Stomach (tissue), 9 donors: ENCODE results near the gene ZNRF4. TPM values are rescaled to one million over a fixed set of nuclear protein-coding genes. Genes with fewer than 3 reads are reported as not detected.

Experiments
- DNase-seq, 2 donors: peaks; one replicate each; pipeline versions ENCODE4 v3.0.0 to v3.0.0-alpha.2; 2013 to 2019
- H3K27ac ChIP-seq, 5 donors: fragments of 200-600 bp in 4 of 5; sonication (generic) in 4 of 5; one replicate each; pipeline ENCODE4 v1.5.1; 2013 to 2019; ENCODE audit warnings: mild to moderate bottlenecking in 1 of 5, moderate library complexity in 1 of 5
- H3K27me3 ChIP-seq, 3 donors: fragments of 200-600 bp; sonication (generic); one replicate each; pipeline ENCODE4 v1.5.1; 2017 to 2019; ENCODE audit warnings: mixed run types in 1 of 3
- H3K36me3 ChIP-seq, 4 donors: fragments of 200-600 bp; sonication (generic); 1 replicate in 3 of 4; 2 replicates in 1 of 4; pipeline ENCODE4 v1.5.1; 2016 to 2019
- H3K4me1 ChIP-seq, 4 donors: fragments of 200-600 bp; sonication (generic); one replicate each; pipeline ENCODE4 v1.5.1; 2016 to 2019
- H3K4me3 ChIP-seq, 4 donors: fragments of 200-600 bp; sonication (generic) in 3 of 4; one replicate each; pipeline ENCODE4 v1.5.1; 2016 to 2019; ENCODE audit warnings: mild to moderate bottlenecking in 1 of 4
- H3K9me3 ChIP-seq, 4 donors: fragments of 200-600 bp; sonication (generic); one replicate each; pipeline ENCODE4 v1.5.1; 2016 to 2019
- EP300 ChIP-seq: sonication (generic); formaldehyde crosslinking; IDR thresholded peaks from one replicate; pipeline ENCODE4 v1.6.1; 2017; ENCODE audit warnings: antibody characterized with exemption
- POLR2A ChIP-seq, 4 donors: fragments of 450-650 bp; IDR thresholded peaks; one replicate each; pipeline ENCODE4 v1.6.1; 2016; ENCODE audit warnings: antibody characterized with exemption in 4 of 4, control low read depth in 2 of 4, mild to moderate bottlenecking in 1 of 4, moderate library complexity in 1 of 4
- POLR2AphosphoS5 ChIP-seq, 3 donors: sonication (generic); formaldehyde crosslinking; IDR thresholded peaks; one replicate each; pipeline ENCODE4 v1.6.1; 2016; ENCODE audit warnings: antibody characterized with exemption in 3 of 3
- WGBS, 5 donors: extraction: QIAGEN DNeasy Blood & Tissue Kit in 3 of 5; methylation state at CpG; one replicate each; pipeline versions ENCODE4 v1.1.5 to v1.1.7; 2013 to 2018; 5-methylcytosine and 5-hydroxymethylcytosine counted together
- intact Hi-C: fragments of 100-400 bp; cut with DNase I; formaldehyde crosslinking; loops from one replicate; pipeline ENCODE4 v1.15.1; 2023; ENCODE audit warnings: low total_unique reads
- polyA plus RNA-seq, 3 donors: library from polyadenylated mRNA; stranded (reverse); fragments of 200-250 nt; gene quantifications; one replicate each; pipeline ENCODE4 v1.2.3, GENCODE V29; 2013
- total RNA-seq, 5 donors: library from RNA; depleted of rRNA; stranded (reverse); fragments of >200 nt; gene quantifications; one replicate each; pipeline versions ENCODE4 v1.1.0 to v1.2.3, GENCODE V29; 2014 to 2016
- TF ChIP-seq, protein P1 (sequence below), 7 experiments: fragments of 450-650 bp in 4 of 7; fragments of 200-600 bp in 3 of 7; sonication (generic) in 3 of 7; IDR thresholded peaks; one replicate each; pipeline ENCODE4 v1.5.1; 2016 to 2019; ENCODE audit warnings: antibody characterized with exemption in 7 of 7, control low read depth in 2 of 7, mild to moderate bottlenecking in 1 of 7
- donor health status: healthy with polysubstance abuse.
- donor health status: Bipolar disorder and iron deficiency.
- donor health status: healthy.

Gene ZNRF4
- total and polyA plus RNA-seq, 8 donors, result not detected

DNA sequence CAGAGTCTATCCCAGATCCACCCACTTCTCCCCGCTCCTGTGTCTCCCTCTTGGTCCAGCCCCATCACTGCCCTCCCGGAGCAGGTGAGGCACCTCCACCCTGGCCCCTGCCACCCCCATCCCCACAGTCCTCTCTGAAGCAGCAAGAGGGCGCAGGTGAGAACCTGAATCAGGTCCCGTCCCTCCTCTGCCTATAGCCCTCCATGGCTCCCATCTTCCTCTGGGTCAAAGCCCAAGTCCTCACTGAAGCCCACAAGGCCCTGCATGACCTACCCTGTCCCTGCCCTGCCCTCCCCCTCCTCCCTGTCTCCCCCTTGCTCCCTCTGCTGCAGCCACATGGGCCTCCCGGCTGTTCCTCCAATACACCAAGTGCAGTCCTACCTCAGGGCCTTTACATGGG lies 10.8 kb upstream of the ZNRF4 start:
- Histone ChIP-seq H3K27me3 (peaks cover 0 to 55% (median 27%) of the 10 kb centered on the region in 3 donors), H3K9me3 (no peaks in the 10 kb centered on the region), H3K36me3 (no peaks in the 10 kb centered on the region), H3K4me1 (peaks cover 0 to 5% (median 2%) of the 10 kb centered on the region in 4 donors), H3K4me3 (no peak overlapping the region), H3K27ac (no peak overlapping the region)
- intact Hi-C loops, result no loop called here
- no peak for DNase-seq
- WGBS, 5 donors, result 73 to 84% (median 77%) methylated on average over 5 of the region's 5 CpGs
- TF ChIP-seq, protein P1, sequence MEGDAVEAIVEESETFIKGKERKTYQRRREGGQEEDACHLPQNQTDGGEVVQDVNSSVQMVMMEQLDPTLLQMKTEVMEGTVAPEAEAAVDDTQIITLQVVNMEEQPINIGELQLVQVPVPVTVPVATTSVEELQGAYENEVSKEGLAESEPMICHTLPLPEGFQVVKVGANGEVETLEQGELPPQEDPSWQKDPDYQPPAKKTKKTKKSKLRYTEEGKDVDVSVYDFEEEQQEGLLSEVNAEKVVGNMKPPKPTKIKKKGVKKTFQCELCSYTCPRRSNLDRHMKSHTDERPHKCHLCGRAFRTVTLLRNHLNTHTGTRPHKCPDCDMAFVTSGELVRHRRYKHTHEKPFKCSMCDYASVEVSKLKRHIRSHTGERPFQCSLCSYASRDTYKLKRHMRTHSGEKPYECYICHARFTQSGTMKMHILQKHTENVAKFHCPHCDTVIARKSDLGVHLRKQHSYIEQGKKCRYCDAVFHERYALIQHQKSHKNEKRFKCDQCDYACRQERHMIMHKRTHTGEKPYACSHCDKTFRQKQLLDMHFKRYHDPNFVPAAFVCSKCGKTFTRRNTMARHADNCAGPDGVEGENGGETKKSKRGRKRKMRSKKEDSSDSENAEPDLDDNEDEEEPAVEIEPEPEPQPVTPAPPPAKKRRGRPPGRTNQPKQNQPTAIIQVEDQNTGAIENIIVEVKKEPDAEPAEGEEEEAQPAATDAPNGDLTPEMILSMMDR (IDR thresholded peaks at IDR 0.05), result no peak
- TF ChIP-seq EP300, result no peak
- no peak for TF ChIP-seq POLR2AphosphoS5 (IDR thresholded peaks at IDR 0.05)
- TF ChIP-seq POLR2A (IDR thresholded peaks at IDR 0.05), result no peak

DNA sequence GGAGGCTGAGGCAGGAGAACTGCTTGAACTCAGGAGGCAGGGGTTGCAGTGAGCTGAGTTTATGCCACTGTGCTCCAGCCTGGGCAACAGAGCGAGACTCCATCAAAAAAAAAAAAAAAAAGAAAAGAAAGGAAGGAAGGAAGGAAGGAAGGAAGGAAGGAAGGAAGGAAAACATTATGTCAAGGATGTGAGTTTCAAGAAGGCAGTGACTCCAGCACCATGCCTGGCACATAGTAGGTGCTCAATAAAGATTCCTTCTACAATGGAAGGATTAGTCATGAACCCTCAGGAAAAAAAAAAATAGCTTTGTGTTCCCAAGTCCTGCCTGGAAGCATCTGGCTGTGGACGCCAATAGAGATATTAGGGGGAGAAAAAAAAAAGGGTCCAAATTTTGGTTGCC lies 10.1 kb upstream of the ZNRF4 start:
- no peaks in the 10 kb centered on the region for H3K36me3 ChIP-seq
- intact Hi-C loops, result no loop called here
- TF ChIP-seq POLR2A (IDR thresholded peaks at IDR 0.05) (no peak), POLR2AphosphoS5 (IDR thresholded peaks at IDR 0.05) (no peak), EP300 (no peak)
- TF ChIP-seq, protein P1 (IDR thresholded peaks at IDR 0.05), result no peak
- H3K9me3 ChIP-seq, result no peaks in the 10 kb centered on the region
- peaks cover 0 to 61% (median 30%) of the 10 kb centered on the region in 3 donors for H3K27me3 ChIP-seq
- H3K4me1 ChIP-seq, result peaks cover 0 to 5% (median 2%) of the 10 kb centered on the region in 4 donors
- H3K4me3 ChIP-seq, result no peak overlapping the region
- DNase-seq, result no peak
- WGBS, 5 donors, result 0 to 63% (median 19%) methylated on average over 1 to 2 of the region's 2 CpGs
- H3K27ac ChIP-seq, result no peak overlapping the region

DNA sequence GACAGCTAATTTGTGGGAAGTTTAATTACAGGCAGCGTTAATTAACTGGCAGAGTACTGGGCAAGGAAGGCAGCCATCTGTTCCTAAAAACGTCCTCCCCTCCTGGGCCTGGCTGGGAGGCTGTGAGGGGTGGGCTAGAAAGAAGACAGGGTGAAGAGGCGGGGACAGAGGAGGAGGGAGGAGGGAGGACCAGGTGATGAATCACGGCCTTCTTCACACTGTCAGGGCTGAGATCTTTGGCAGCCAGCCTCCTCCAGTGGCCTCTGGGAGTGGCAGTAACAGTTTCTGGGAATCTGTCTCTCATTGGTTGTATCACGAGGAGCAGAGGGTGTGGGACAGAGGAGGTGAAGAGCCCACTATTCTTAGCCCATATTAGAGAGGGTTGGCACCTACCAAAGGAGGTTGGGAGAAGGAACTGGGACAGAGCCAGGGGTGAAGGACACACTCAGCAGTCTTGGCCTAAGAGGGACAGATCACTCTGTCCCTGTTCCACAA lies 9.6 kb upstream of the ZNRF4 start:
- WGBS, 5 donors, result 39 to 57% (median 48%) methylated on average over 5 of the region's 5 CpGs
- TF ChIP-seq, protein P1 (IDR thresholded peaks at IDR 0.05), result no peak
- TF ChIP-seq POLR2AphosphoS5 (IDR thresholded peaks at IDR 0.05), result no peak
- no peak for TF ChIP-seq EP300
- TF ChIP-seq POLR2A (IDR thresholded peaks at IDR 0.05), result no peak
- Histone ChIP-seq H3K9me3 (no peaks in the 10 kb centered on the region), H3K27me3 (peaks cover 0 to 67% (median 34%) of the 10 kb centered on the region in 3 donors), H3K4me3 (no peak overlapping the region), H3K36me3 (no peaks in the 10 kb centered on the region), H3K4me1 (peaks cover 0 to 5% (median 2%) of the 10 kb centered on the region in 4 donors), H3K27ac (no peak overlapping the region)
- DNase-seq, result no peak
- intact Hi-C loops, result no loop called here

DNA sequence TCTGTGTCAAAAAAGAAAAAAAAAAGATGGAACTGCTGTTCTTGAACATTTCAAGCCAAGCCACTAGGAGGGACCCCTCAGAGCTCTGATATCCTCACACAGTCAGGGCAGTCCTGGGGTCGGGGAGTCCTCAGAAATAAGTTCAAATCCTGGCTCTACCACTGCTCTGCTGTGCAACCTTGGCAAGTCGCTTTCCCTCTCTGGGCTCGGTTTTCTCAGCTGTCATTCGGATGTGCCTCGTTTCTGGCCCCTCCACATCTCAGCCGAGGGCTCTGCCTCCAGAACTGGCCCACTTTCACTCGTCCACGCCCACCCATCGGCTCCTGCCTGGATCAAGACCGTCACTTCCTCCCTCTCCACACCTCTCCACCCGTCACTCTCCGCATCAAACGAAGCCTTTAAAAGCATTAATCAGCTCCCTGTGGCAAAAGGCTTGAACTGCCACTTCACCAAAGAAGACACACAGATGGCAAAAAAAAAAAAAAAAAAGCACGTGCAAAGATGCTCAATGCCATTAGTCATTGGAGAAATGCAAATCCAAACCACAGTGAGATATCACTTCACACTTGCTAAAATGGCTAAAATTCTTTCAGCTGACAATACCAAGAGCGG lies 7.4 kb upstream of the ZNRF4 start:
- peaks cover 0 to 76% (median 45%) of the 10 kb centered on the region in 3 donors for H3K27me3 ChIP-seq
- TF ChIP-seq, protein P1 (IDR thresholded peaks at IDR 0.05), result no peak
- TF ChIP-seq POLR2A (IDR thresholded peaks at IDR 0.05) (no peak), POLR2AphosphoS5 (IDR thresholded peaks at IDR 0.05) (no peak), EP300 (no peak)
- no peak overlapping the region for H3K27ac ChIP-seq
- H3K4me3 ChIP-seq, result no peak overlapping the region
- DNase-seq, result no peak
- peaks cover 0 to under 1% (median 0%) of the 10 kb centered on the region in 4 donors for H3K9me3 ChIP-seq
- intact Hi-C loops, result no loop called here
- 40 to 48% (median 44%) methylated on average over 15 of the region's 15 CpGs for WGBS, 5 donors
- H3K36me3 ChIP-seq, result no peaks in the 10 kb centered on the region
- H3K4me1 ChIP-seq, result peaks cover 0 to 5% (median 2%) of the 10 kb centered on the region in 4 donors
